HL-60 (cell line): ENCODE results near the gene SCYL1.
"Not testable (repeated sequence)": the region's sequence is repeated elsewhere in the genome, so short reads cannot be mapped to it uniquely, and the experiment has no call there.

ENCODE experiments used
- DNase-seq, 2 experiments: peaks; one replicate each; pipeline ENCODE4 v3.0.0-alpha.2; 2010 to 2020; ENCODE audit warnings: low read depth in 1 of 2, low spot score in 1 of 2
- H3K27ac ChIP-seq: fragments of 250-450 bp; sonication (Bioruptor Pico); replicated peaks from 2 replicates; pipeline ENCODE4 v1.5.1; 2020; ENCODE audit warnings: mild to moderate bottlenecking, moderate library complexity
- H3K27me3 ChIP-seq: fragments of 250-450 bp; sonication (Bioruptor Pico); 2 replicates; pipeline ENCODE4 v1.5.1; 2021; ENCODE audit warnings: mild to moderate bottlenecking, moderate library complexity; ENCODE audit not compliant: insufficient read depth, poor library complexity, severe bottlenecking
- H3K4me3 ChIP-seq: replicated peaks from 2 replicates; pipeline ENCODE4 v1.5.1; 2011; ENCODE audit warnings: mild to moderate bottlenecking, control low read depth, low read length; ENCODE audit not compliant: insufficient read depth
- CTCF ChIP-seq: IDR thresholded peaks from one replicate; pipeline ENCODE4 v1.5.1; 2011; ENCODE audit warnings: low read length, control low read depth, inconsistent platforms; ENCODE audit not compliant: insufficient read depth
- GABPA ChIP-seq: IDR thresholded peaks from 2 replicates; pipeline ENCODE4 v1.6.1; 2012; ENCODE audit warnings: low read depth
- POLR2AphosphoS5 ChIP-seq: IDR thresholded peaks from 2 replicates; pipeline ENCODE4 v1.6.1; 2012; ENCODE audit warnings: low read depth
- REST ChIP-seq: IDR thresholded peaks from 2 replicates; pipeline ENCODE4 v1.6.1; 2012; ENCODE audit warnings: low read depth; ENCODE audit not compliant: insufficient replicate concordance
- SPI1 ChIP-seq: IDR thresholded peaks from 2 replicates; pipeline ENCODE4 v1.6.1; 2012; ENCODE audit warnings: low read depth, mild to moderate bottlenecking, borderline replicate concordance

SCYL1 gene

GRCh38 chr11:65505466-65506289 lies 19.2 kb upstream of the SCYL1 start:
- Histone ChIP-seq H3K4me3 (peak overlapping the region; percentile 82; the same call in 1 of the 2 replicates), H3K27ac (peak overlapping the region; percentile 100), H3K27me3 (no peaks in the 10 kb centered on the region)
- DNase-seq, result peak in 1 of 2 experiments; percentile 38
- no peak for TF ChIP-seq SPI1
- TF ChIP-seq CTCF, result no peak
- peak; percentile 87 for TF ChIP-seq POLR2AphosphoS5
- no peak for TF ChIP-seq GABPA

- Histone ChIP-seq H3K27ac (peak overlapping the region; percentile 100), H3K27me3 (no peaks in the 10 kb centered on the region), H3K4me3 (no peak overlapping the region)
- TF ChIP-seq CTCF (no peak), SPI1 (no peak), REST (no peak), GABPA (no peak), POLR2AphosphoS5 (no peak)
- peak in 1 of 2 experiments; percentile 44 for DNase-seq
These were observed 18.6 kb upstream of the SCYL1 start for GRCh38 chr11:65506290-65506771.

- DNase-seq, result peak in 1 of 2 experiments; percentile 83
- no peak for TF ChIP-seq CTCF
- TF ChIP-seq POLR2AphosphoS5, result peak; percentile 99
- no peak for TF ChIP-seq REST
- 0 out of 2 replicates have a peak, but pooled peaks have one; percentile 8 for TF ChIP-seq GABPA
- TF ChIP-seq SPI1, result no peak
- Histone ChIP-seq H3K4me3 (no peak overlapping the region), H3K27me3 (no peaks in the 10 kb centered on the region), H3K27ac (peak overlapping the region; percentile 100)
These were observed 17.9 kb upstream of the SCYL1 start for GRCh38 chr11:65506772-65507505.

- not testable (repeated sequence) for H3K4me3 ChIP-seq, H3K27ac ChIP-seq, DNase-seq, H3K27me3 ChIP-seq
These were observed 12.6 kb upstream of the SCYL1 start for GRCh38 chr11:65512311-65512710.
